CD4-positive, alpha-beta T cell treated with Interleukin-15 for 4 hours (primary cell): ENCODE data around the gene ETFB.
A peak's percentile ranks its signal among the peaks of the same experiment; 100 is the strongest.

Experiments
- DNase-seq: peaks from one replicate; pipeline ENCODE4 v3.0.0-alpha.2; 2020; ENCODE audit warnings: low spot score

ETFB gene

DNA sequence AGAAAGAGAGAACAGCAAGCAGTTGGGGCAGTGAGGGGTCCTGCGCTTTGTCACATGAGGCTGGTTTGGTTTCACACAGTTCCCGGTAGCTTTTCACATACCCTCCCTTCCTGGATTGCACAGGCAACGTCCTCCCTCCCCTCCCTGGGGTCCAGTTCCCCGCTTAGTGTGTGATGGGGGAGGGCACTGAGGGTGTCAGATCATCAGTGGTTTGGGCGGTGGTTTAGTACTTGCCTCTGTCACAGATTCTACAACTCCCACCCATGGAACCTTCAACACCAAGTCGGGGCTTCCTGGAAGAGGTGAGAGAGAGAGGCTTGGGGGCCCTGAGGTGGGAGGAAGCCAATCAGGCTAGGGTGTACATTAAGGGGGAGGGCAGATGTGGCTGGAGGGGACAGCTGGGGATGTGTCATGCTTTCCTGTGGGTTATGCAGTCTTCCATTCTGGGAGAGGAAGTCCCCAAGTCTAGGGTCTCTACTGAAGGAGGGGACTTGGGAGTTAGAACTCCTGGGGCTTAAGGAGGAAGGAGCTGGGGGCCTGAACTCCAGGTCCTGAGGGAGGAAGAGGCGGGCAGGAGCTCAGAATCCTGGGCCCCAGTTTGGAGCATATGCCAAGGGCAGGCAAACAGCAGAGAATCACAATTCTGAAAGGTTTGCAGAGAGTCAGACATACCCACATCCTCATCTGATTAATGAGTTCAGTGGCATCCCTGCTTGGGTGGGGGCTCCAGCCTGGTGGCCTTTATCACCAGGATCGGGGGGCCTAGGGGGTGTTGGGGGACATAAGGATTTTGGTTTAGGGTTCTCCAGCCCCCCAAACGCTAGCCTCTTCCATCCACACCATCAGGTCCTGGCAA is 6.7 kb upstream of the ETFB start, which contains the start of gene NKG7:
TSS of gene NKG7 (minus strand) at position 6 of the 856 bp plus-strand sequence. CDS start 119 bp downstream, outside the sequence.
- peak; percentile 93 for DNase-seq

- no peak for DNase-seq
Observed at GRCh38 chr19:51372021-51372648, 5.9 kb upstream of the ETFB start.

- no peak for DNase-seq
Observed at GRCh38 chr19:51371186-51371690, 5.0 kb upstream of the ETFB start.

DNA sequence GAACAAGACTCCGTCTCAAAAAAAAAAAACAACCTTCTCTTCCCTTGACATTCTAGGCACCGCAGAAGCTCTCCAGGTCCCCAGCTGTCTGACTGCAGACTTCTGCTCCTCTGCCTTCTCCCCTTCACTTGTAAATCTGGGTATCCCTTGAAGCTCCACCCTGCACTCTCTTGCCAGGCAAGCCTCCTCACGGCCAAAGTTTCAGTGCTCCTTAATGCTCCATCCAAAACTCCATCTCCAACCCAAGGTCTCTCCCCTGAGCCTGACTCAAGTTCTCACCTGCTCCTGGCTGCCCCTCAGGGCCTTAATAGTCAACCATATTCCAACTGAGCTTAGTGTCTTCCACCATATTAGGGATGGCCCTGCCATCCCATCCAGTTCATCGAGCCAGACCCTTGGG is 4.0 kb upstream of the ETFB start:
- DNase-seq, result no peak

GRCh38 chr19:51368366-51369282 is 2.4 kb upstream of the ETFB start, which contains the start of gene CLDND2:
TSS of gene CLDND2 (minus strand) at chr19:51369003. CDS start at chr19:51368577, 426 bp downstream.
- peak; percentile 43 for DNase-seq

GRCh38 chr19:51367565-51368365 is 1.6 kb upstream of the ETFB start:
- peak; percentile 98 for DNase-seq

- no peak for DNase-seq
Observed at GRCh38 chr19:51367255-51367564, 1.0 kb upstream of the ETFB start.

GRCh38 chr19:51366389-51367254 is 434 bp upstream of the ETFB start:
- DNase-seq, result peak; percentile 94

GRCh38 chr19:51365211-51365964 is 800 bp downstream of the ETFB start:
- DNase-seq, result peak; percentile 22

DNA sequence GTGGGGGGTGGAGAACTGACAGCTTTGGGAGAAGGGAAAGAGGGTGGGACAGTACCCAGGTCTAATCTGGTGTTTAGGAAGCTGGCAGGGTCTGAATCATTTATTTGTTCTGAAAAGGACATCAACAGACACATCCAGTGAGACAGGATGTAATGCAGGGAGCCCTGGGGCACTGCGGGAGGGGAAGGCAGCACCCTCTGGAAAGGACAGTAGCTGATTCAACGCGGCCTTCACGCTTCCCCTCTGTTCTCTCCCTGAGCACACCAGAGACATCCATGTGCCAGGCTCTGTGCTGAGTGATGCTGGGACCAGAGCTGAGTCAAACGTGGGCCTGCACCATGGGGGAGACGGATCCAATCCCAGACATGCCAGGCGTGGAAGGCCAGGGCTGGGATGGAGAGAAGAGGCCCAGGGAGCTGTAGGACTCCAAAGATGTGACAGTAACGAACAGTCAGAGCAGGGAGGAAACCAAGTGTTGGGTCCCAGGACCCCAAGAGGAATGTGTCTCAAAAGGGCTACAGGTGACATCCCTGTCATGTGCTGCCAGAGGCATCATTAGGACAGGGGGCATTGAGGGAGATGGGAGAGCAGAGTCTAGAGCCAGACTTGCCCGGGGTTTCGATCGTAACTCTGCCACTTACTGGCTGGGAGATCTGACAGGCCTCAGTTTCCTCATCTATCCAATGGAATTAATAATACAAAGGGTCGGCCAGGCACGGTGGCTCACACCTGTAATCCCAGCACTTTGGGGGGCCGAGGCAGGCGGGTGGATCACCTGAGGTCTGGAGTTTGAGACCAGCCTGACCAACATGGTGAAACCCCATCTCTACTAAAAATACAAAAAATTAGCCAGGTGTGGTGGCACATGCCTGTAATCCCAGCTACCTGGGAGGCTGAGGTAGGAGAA is 1.7 kb downstream of the ETFB start:
- no peak for DNase-seq

GRCh38 chr19:51361239-51361638 is 4.9 kb downstream of the ETFB start:
- no peak for DNase-seq

- no peak for DNase-seq
Observed at GRCh38 chr19:51359294-51359693, 6.9 kb downstream of the ETFB start.

GRCh38 chr19:51357952-51358351 is 8.2 kb downstream of the ETFB start:
- no peak for DNase-seq

DNA sequence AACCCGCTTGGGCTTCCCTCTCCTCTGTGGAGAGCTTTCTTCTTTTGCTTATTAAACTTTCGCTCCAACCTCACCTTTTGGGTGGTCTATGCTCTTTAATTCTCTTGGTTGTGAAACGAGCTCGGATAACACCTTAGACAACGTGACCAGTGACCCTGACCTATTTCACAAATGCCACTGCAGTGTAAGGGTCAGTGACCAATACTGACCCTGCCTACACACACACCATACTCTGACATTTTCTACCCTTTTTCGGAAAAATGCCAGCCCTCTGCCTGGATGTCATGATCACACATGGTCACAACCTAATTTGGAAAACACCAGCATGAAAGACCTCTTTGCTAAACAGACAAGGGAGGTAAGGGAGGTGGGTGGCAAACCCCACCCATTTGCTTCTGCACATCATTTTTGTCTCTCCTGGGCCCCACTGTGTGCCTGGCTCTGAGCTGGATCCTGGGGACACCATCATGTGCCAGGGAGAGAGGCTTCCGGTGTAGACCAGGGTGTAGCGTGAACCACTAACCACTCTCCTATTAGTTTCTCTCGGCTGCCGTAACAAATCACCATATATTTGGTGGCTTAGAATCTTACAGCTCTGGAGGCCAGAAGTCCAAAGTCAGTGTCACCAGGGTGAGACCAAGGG is 9.9 kb downstream of the ETFB start:
- DNase-seq, result no peak

GRCh38 chr19:51354742-51355148 is 11.4 kb downstream of the ETFB start:
- no peak for DNase-seq

DNA sequence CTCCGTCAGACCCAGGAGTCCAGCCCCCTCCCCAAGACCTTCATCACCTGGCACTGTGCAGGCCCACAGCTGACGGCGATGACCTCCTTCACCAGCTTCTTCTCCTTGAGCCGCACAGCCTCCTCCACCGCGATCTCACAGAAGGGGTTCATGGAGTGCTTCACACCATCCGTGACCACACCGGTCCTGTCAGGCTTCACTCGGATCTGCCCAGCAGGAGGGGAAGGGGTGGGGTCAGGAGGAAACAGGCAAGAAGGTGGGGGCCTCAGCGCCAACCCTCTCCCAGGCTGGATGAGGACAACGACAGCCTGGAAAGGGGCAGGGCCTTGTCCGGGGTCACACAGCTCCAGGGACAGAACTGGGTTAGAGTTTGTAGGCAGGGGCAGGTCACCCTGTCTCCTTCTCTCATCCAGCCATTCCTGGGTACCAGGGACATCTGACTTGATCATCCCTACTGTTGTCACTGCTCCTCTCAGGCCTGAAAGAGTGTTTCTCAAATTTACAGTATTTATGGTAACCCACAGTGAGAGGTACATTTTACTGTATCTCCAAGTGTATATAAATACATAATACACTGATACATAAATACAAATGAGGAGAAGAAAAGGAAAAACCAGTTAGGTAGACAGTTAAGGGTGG is 12.0 kb downstream of the ETFB start:
- no peak for DNase-seq

DNA sequence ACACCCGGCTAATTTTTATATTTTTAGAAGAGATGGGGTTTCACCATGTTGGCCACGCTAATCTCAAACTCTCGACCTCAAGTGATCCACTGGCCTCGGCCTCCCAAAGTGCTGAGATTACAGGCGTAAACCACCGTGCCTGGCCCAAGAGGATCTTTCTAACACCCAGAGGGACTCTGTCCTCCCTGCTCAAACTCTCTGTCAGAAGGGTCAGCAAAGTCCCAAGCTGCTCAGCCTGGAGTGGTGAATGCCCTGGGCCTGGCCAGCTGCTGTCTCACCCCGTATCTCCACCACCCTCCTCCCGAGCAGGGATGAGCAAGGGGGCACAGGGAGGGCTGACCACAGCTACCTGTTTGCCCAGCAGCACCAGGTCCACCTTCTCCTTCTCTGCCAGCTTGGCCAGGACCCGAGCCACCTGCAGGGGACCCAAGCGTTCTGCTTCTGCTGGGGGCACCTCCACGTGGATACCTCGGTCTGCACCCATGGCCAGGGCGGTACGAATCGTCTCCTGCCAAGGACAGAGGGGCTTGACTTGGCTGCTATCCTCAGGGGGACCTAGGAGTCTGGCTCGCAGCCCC is 13.3 kb downstream of the ETFB start:
- DNase-seq, result no peak
